ENCODE results near the gene SQSTM1.

DNA sequence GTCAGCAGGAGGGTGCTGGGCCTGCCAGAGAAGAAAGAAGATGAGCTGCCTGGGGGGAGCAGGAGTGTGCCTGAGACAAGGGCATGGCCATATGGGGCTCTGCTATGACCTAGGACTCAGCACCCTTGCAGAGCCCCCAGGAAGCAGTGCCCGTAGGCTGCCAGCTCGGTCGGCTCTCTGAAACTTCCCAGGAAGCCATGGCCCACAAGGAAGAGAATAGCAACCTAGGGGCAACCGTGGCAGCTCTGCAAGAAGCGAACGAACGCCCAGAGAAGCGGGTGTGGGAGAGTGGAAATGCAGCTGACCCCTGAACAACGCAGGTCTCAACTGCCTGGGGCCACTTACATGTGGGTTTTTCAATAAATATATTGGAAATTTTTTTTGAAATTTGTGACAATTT, 37.6 kb upstream of the SQSTM1 start:
- TF ChIP-seq, protein P1, sequence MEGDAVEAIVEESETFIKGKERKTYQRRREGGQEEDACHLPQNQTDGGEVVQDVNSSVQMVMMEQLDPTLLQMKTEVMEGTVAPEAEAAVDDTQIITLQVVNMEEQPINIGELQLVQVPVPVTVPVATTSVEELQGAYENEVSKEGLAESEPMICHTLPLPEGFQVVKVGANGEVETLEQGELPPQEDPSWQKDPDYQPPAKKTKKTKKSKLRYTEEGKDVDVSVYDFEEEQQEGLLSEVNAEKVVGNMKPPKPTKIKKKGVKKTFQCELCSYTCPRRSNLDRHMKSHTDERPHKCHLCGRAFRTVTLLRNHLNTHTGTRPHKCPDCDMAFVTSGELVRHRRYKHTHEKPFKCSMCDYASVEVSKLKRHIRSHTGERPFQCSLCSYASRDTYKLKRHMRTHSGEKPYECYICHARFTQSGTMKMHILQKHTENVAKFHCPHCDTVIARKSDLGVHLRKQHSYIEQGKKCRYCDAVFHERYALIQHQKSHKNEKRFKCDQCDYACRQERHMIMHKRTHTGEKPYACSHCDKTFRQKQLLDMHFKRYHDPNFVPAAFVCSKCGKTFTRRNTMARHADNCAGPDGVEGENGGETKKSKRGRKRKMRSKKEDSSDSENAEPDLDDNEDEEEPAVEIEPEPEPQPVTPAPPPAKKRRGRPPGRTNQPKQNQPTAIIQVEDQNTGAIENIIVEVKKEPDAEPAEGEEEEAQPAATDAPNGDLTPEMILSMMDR (IDR thresholded peaks at IDR 0.05) = no peak
- no peak for TF ChIP-seq POLR2A (IDR thresholded peaks at IDR 0.05)

Data from body of pancreas (tissue), 4 donors.